T-helper 17 cell (primary cell): Measurements from ENCODE around the gene ITGB5. TPM values are rescaled to one million over a fixed set of nuclear protein-coding genes. Genes with fewer than 3 reads are reported as not detected.

Source experiments
- ATAC-seq: fragments of 150-1000 bp; cut with Tn5 transposase; 2 replicates; pipeline ENCODE4 v1.10.0; 2021; ENCODE audit warnings: mild to moderate bottlenecking, moderate library complexity
- DNase-seq, 3 donors: peaks; one replicate each; pipeline versions ENCODE4 v3.0.0 to v3.0.0-alpha.2; 2020 to 2021
- H3K9me3 ChIP-seq: one replicate; pipeline ENCODE4 v1.7.0; 2013; ENCODE audit warnings: low read length, mild to moderate bottlenecking; ENCODE audit not compliant: control insufficient read depth, poor library complexity, severe bottlenecking
- H3K27ac Mint-ChIP-seq: one replicate; pipeline ENCODE4 v1.8.0; 2022; ENCODE audit warnings: mild to moderate bottlenecking, moderate library complexity, mixed read lengths
- H3K27me3 Mint-ChIP-seq: one replicate; pipeline ENCODE4 v1.8.0; 2022; ENCODE audit warnings: mixed read lengths
- H3K36me3 Mint-ChIP-seq: one replicate; pipeline ENCODE4 v1.8.0; 2022; ENCODE audit warnings: low read depth, mixed read lengths
- H3K4me1 Mint-ChIP-seq: one replicate; pipeline ENCODE4 v1.8.0; 2022; ENCODE audit warnings: mild to moderate bottlenecking, mixed read lengths
- H3K4me3 Mint-ChIP-seq: one replicate; pipeline ENCODE4 v1.8.0; 2022; ENCODE audit warnings: mild to moderate bottlenecking, moderate library complexity, mixed read lengths
- total RNA-seq, 4 donors: library from RNA in 2 of 4; stranded (reverse) in 2 of 4; gene quantifications; one replicate each; pipeline ENCODE4 v1.2.3 and lab custom pipeline; 2022 to 2026

ITGB5 gene
- total RNA-seq, 2 donors from 2014 or later: 3.1 to 61.3 TPM

GRCh38 chr3:124766113-124767095 lies 120.8 kb downstream of the ITGB5 start:
- ATAC-seq (no peak), DNase-seq (no peak)
- Mint-ChIP-seq H3K4me3 (no peak overlapping the region), H3K27me3 (peaks cover 50% of the 10 kb centered on the region), H3K36me3 (peaks cover 5% of the 10 kb centered on the region), H3K27ac (no peak overlapping the region), H3K4me1 (peaks cover under 1% of the 10 kb centered on the region)
- no peaks in the 10 kb centered on the region for H3K9me3 ChIP-seq

GRCh38 chr3:124765197-124765840 lies 121.8 kb downstream of the ITGB5 start:
- Mint-ChIP-seq H3K27ac (no peak overlapping the region), H3K27me3 (peaks cover 45% of the 10 kb centered on the region), H3K4me1 (peaks cover 3% of the 10 kb centered on the region), H3K4me3 (no peak overlapping the region), H3K36me3 (peaks cover 5% of the 10 kb centered on the region)
- no peaks in the 10 kb centered on the region for H3K9me3 ChIP-seq
- ATAC-seq (no peak), DNase-seq (no peak)

- H3K4me1 Mint-ChIP-seq: peaks cover 3% of the 10 kb centered on the region
- peaks cover 40% of the 10 kb centered on the region for H3K27me3 Mint-ChIP-seq
- peaks cover 5% of the 10 kb centered on the region for H3K36me3 Mint-ChIP-seq
- ATAC-seq (no peak), DNase-seq (no peak)
- no peak overlapping the region for H3K27ac Mint-ChIP-seq
- H3K4me3 Mint-ChIP-seq: no peak overlapping the region
- H3K9me3 ChIP-seq: no peaks in the 10 kb centered on the region
These were observed 122.4 kb downstream of the ITGB5 start for GRCh38 chr3:124764746-124765145.

GRCh38 chr3:124763644-124764358 lies 123.4 kb downstream of the ITGB5 start:
- no peak for DNase-seq
- H3K9me3 ChIP-seq: no peaks in the 10 kb centered on the region
- H3K4me3 Mint-ChIP-seq: no peak overlapping the region
- peaks cover 5% of the 10 kb centered on the region for H3K36me3 Mint-ChIP-seq
- H3K27ac Mint-ChIP-seq: no peak overlapping the region
- H3K4me1 Mint-ChIP-seq: peaks cover 5% of the 10 kb centered on the region
- no peak for ATAC-seq
- peaks cover 32% of the 10 kb centered on the region for H3K27me3 Mint-ChIP-seq

GRCh38 chr3:124763206-124763605 lies 124.0 kb downstream of the ITGB5 start:
- ATAC-seq: no peak
- H3K36me3 Mint-ChIP-seq: peaks cover 5% of the 10 kb centered on the region
- H3K27me3 Mint-ChIP-seq: peaks cover 32% of the 10 kb centered on the region
- H3K27ac Mint-ChIP-seq: no peak overlapping the region
- DNase-seq: no peak
- no peaks in the 10 kb centered on the region for H3K9me3 ChIP-seq
- peaks cover 7% of the 10 kb centered on the region for H3K4me1 Mint-ChIP-seq
- no peak overlapping the region for H3K4me3 Mint-ChIP-seq

- no peaks in the 10 kb centered on the region for H3K9me3 ChIP-seq
- peaks cover 7% of the 10 kb centered on the region for H3K4me1 Mint-ChIP-seq
- H3K4me3 Mint-ChIP-seq: no peak overlapping the region
- H3K27me3 Mint-ChIP-seq: peaks cover 31% of the 10 kb centered on the region
- DNase-seq: no peak
- no peak for ATAC-seq
- H3K36me3 Mint-ChIP-seq: peaks cover 5% of the 10 kb centered on the region
- H3K27ac Mint-ChIP-seq: no peak overlapping the region
These were observed 124.5 kb downstream of the ITGB5 start for GRCh38 chr3:124762661-124763011.

GRCh38 chr3:124761935-124762660 lies 125.1 kb downstream of the ITGB5 start:
- no peaks in the 10 kb centered on the region for H3K9me3 ChIP-seq
- Mint-ChIP-seq H3K36me3 (peaks cover 5% of the 10 kb centered on the region), H3K27me3 (peaks cover 31% of the 10 kb centered on the region), H3K27ac (no peak overlapping the region), H3K4me1 (peaks cover 7% of the 10 kb centered on the region), H3K4me3 (no peak overlapping the region)
- ATAC-seq: no peak
- DNase-seq: no peak

- H3K27me3 Mint-ChIP-seq: peaks cover 25% of the 10 kb centered on the region
- H3K4me1 Mint-ChIP-seq: peaks cover 7% of the 10 kb centered on the region
- no peaks in the 10 kb centered on the region for H3K9me3 ChIP-seq
- DNase-seq: peak; percentile 55 to 70 (median 60)
- peaks cover 4% of the 10 kb centered on the region for H3K36me3 Mint-ChIP-seq
- H3K4me3 Mint-ChIP-seq: peak overlapping the region; percentile 75
- ATAC-seq: peak; percentile 92
- no peak overlapping the region for H3K27ac Mint-ChIP-seq
These were observed 125.8 kb downstream of the ITGB5 start for GRCh38 chr3:124761250-124761796.

- H3K27me3 Mint-ChIP-seq: peaks cover 22% of the 10 kb centered on the region
- no peaks in the 10 kb centered on the region for H3K9me3 ChIP-seq
- DNase-seq (no peak), ATAC-seq (no peak)
- peaks cover 2% of the 10 kb centered on the region for H3K36me3 Mint-ChIP-seq
- peaks cover 7% of the 10 kb centered on the region for H3K4me1 Mint-ChIP-seq
- H3K4me3 Mint-ChIP-seq: no peak overlapping the region
- peak overlapping the region; percentile 11 for H3K27ac Mint-ChIP-seq
These were observed 126.6 kb downstream of the ITGB5 start for GRCh38 chr3:124760601-124761000.

GRCh38 chr3:124759666-124760401 lies 127.3 kb downstream of the ITGB5 start:
- ATAC-seq (no peak), DNase-seq (no peak)
- Mint-ChIP-seq H3K27me3 (peaks cover 28% of the 10 kb centered on the region), H3K4me3 (no peak overlapping the region), H3K4me1 (peaks cover 11% of the 10 kb centered on the region), H3K27ac (peak overlapping the region; percentile 11), H3K36me3 (peaks cover 2% of the 10 kb centered on the region)
- H3K9me3 ChIP-seq: no peaks in the 10 kb centered on the region

GRCh38 chr3:124758851-124759635 lies 128.1 kb downstream of the ITGB5 start:
- DNase-seq (no peak), ATAC-seq (no peak)
- peaks cover 5% of the 10 kb centered on the region for H3K36me3 Mint-ChIP-seq
- H3K27me3 Mint-ChIP-seq: peaks cover 31% of the 10 kb centered on the region
- no peak overlapping the region for H3K27ac Mint-ChIP-seq
- no peak overlapping the region for H3K4me3 Mint-ChIP-seq
- no peaks in the 10 kb centered on the region for H3K9me3 ChIP-seq
- H3K4me1 Mint-ChIP-seq: peaks cover 12% of the 10 kb centered on the region
